MG63 (cell line): ENCODE results near the gene LHPP. TPM values are rescaled to one million over a fixed set of nuclear protein-coding genes. Genes with fewer than 3 reads are reported as not detected.

Experiments
- DNase-seq: peaks from one replicate; pipeline ENCODE4 v3.0.0-alpha.2; 2020
- H3K27me3 ChIP-seq: fragments of 250-450 bp; sonication (Bioruptor Pico); 2 replicates; pipeline ENCODE4 v1.5.1; 2020; ENCODE audit warnings: mild to moderate bottlenecking, moderate library complexity
- H3K36me3 ChIP-seq: fragments of 250-450 bp; sonication (Bioruptor Pico); 2 replicates; pipeline ENCODE4 v1.5.1; 2020; ENCODE audit warnings: mild to moderate bottlenecking, moderate library complexity
- H3K4me3 ChIP-seq: fragments of 250-450 bp; sonication (Bioruptor Pico); 2 replicates; pipeline ENCODE4 v1.5.1; 2020; ENCODE audit warnings: mild to moderate bottlenecking, moderate library complexity
- H3K9me3 ChIP-seq: fragments of 250-450 bp; sonication (Bioruptor Pico); 2 replicates; pipeline ENCODE4 v1.5.1; 2020; ENCODE audit warnings: mild to moderate bottlenecking, moderate library complexity
- total RNA-seq: library from RNA; depleted of rRNA; stranded (reverse); fragments of >200 nt; shearing (Covaris generic); gene quantifications from 2 replicates; pipeline ENCODE4 v1.2.3, GENCODE V29; 2014; ENCODE audit warnings: low replicate concordance

Gene LHPP
- total RNA-seq, 1 experiment from 2014 or later = 17.0 TPM

- no peak for DNase-seq
- no peaks in the 10 kb centered on the region for H3K36me3 ChIP-seq
Measured at GRCh38 chr10:124481717-124482116, 20.1 kb downstream of the LHPP start.

GRCh38 chr10:124482236-124482800 is 20.7 kb downstream of the LHPP start:
- Histone ChIP-seq H3K27me3 (no peaks in the 10 kb centered on the region), H3K36me3 (no peaks in the 10 kb centered on the region), H3K4me3 (no peak overlapping the region), H3K9me3 (peaks cover 3% of the 10 kb centered on the region; the same call in 1 of the 2 replicates)
- no peak for DNase-seq

More at GRCh38 chr10:124481717-124482116, 20.1 kb downstream of the LHPP start:
- H3K27me3 ChIP-seq = no peaks in the 10 kb centered on the region
- no peak overlapping the region for H3K4me3 ChIP-seq
- no peaks in the 10 kb centered on the region; the same call in 1 of the 2 replicates for H3K9me3 ChIP-seq

- Histone ChIP-seq H3K27me3 (no peaks in the 10 kb centered on the region), H3K9me3 (peaks cover 3% of the 10 kb centered on the region; the same call in 1 of the 2 replicates), H3K36me3 (no peaks in the 10 kb centered on the region), H3K4me3 (no peak overlapping the region)
- DNase-seq = no peak
Measured at GRCh38 chr10:124482876-124483275, 21.3 kb downstream of the LHPP start.

DNA sequence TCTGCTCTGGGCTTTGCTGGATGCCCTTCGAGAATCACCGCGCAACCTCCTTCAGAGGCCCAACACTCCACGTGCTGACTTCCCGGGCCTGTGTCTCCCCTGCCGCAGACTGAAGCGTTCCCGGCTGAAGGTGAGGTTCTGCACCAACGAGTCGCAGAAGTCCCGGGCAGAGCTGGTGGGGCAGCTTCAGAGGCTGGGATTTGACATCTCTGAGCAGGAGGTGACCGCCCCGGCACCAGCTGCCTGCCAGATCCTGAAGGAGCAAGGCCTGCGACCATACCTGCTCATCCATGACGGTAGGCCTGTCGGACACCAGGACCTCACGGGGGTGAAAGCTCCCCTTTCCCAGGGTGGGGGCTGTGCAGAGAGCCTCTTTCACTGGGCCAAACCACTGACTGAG is 22.4 kb downstream of the LHPP start:
- no peak for DNase-seq
- H3K4me3 ChIP-seq = no peak overlapping the region
- H3K27me3 ChIP-seq = no peaks in the 10 kb centered on the region
- no peaks in the 10 kb centered on the region for H3K36me3 ChIP-seq
- H3K9me3 ChIP-seq = peaks cover 3% of the 10 kb centered on the region; the same call in 1 of the 2 replicates

DNA sequence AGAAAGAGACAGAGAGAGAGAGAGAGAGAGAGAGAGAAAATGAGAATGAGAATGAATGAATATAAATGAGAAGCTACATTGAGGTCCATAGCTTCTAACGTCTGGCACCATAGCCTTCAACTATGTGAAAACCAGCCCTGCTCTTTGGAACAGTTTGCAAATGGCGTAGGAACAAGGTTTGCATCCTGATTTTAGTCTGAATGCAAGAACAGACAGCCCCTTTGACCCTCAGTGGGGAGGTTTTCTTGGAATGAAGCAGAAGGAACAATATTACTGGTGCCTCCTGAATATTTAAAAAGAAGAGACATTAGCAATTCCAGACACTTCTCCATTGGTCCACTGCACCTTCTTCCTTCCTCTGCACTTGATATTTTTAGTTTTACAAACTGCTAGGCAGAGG is 23.0 kb downstream of the LHPP start:
- Histone ChIP-seq H3K4me3 (no peak overlapping the region), H3K27me3 (no peaks in the 10 kb centered on the region), H3K36me3 (no peaks in the 10 kb centered on the region), H3K9me3 (peaks cover 3% of the 10 kb centered on the region; the same call in 1 of the 2 replicates)
- DNase-seq = no peak

GRCh38 chr10:124486635-124487034 is 25.0 kb downstream of the LHPP start:
- Histone ChIP-seq H3K4me3 (no peak overlapping the region), H3K36me3 (no peaks in the 10 kb centered on the region), H3K27me3 (no peaks in the 10 kb centered on the region), H3K9me3 (peaks cover 3% of the 10 kb centered on the region; the same call in 1 of the 2 replicates)
- DNase-seq = no peak

- Histone ChIP-seq H3K27me3 (no peaks in the 10 kb centered on the region), H3K9me3 (peaks cover 3% of the 10 kb centered on the region; the same call in 1 of the 2 replicates), H3K4me3 (no peak overlapping the region), H3K36me3 (no peaks in the 10 kb centered on the region)
- no peak for DNase-seq
Measured at GRCh38 chr10:124491105-124491504, 29.5 kb downstream of the LHPP start.

DNA sequence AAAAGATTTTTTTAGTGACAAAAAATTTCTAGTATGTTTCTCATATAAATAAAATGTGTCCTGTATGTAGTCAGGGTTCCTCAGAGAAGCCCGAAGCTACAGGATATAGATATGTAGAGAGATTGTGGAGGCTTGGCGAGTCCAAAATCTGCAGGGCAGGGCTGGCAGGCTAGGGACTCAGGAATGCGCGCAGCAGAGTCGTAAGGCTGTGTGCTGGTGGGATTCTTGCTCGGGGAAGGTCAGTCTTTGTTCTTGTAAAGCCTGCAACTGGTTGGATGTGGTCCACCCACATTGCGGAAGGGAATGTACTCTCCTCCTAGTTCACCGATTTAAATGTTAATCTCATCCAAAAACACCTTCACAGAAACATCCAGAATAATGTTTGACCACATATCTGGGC is 30.6 kb downstream of the LHPP start:
- DNase-seq = no peak
- no peak overlapping the region for H3K4me3 ChIP-seq
- no peaks in the 10 kb centered on the region for H3K36me3 ChIP-seq
- H3K27me3 ChIP-seq = no peaks in the 10 kb centered on the region
- no peaks in the 10 kb centered on the region for H3K9me3 ChIP-seq

DNA sequence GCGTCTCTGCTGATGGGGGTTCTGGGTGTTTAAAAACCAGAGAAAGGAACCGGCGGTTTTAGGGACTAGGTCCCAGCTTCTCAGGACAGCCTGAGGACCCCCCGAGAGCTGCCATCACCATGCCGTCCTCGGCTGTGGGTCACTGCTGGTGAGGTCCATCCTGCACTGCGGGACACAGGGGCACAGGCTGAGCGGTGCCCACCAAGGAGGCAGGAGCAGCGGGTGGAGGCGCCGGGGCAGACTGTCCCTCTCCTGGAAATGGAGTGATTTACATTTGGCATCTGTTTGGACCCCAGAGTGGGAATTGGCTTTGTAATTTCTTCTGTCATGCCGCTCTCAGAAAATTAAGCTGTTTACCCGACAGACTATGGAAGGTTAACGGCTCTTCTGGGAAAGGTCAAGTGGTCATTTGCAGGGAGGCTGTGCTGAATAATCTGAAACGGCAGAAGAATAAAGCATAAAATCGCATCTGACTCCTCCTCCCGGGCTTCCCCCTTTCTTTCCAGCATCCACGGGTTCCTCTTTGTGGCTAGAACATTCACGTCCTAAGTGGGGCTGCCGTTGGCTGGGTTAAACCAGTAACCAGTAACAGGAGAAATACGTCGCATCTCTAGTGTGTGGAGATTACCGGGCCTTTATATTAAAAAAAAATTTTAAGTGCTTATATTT is 31.7 kb downstream of the LHPP start:
- no peaks in the 10 kb centered on the region for H3K36me3 ChIP-seq
- no peak for DNase-seq
- no peak overlapping the region for H3K4me3 ChIP-seq
- H3K27me3 ChIP-seq = no peaks in the 10 kb centered on the region
- no peaks in the 10 kb centered on the region for H3K9me3 ChIP-seq

- Histone ChIP-seq H3K4me3 (no peak overlapping the region), H3K27me3 (no peaks in the 10 kb centered on the region), H3K36me3 (no peaks in the 10 kb centered on the region), H3K9me3 (no peaks in the 10 kb centered on the region)
- no peak for DNase-seq
Measured at GRCh38 chr10:124494046-124494807, 32.6 kb downstream of the LHPP start.

DNA sequence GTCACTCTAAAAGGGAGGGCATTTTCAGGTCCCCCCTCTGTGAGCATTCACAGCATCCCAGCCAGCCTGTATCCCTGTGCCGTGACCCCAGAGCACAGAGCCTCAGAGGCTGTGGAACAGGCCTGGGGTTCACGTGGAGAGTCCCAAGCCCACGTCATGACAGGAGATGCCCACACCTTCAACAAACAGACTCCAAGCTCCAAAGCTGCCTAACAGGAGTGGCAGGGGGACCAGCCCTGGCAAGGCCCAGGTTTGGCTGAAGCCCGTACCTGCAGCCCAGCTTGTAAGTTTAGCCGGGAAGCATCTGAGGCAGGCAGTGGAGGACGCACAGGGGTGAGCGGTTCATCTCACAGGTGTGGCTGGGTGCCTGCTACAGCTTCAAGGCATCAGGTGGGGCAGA is 33.5 kb downstream of the LHPP start:
- Histone ChIP-seq H3K9me3 (no peaks in the 10 kb centered on the region), H3K4me3 (no peak overlapping the region), H3K27me3 (no peaks in the 10 kb centered on the region), H3K36me3 (no peaks in the 10 kb centered on the region)
- no peak for DNase-seq

GRCh38 chr10:124495725-124496124 is 34.1 kb downstream of the LHPP start:
- DNase-seq = no peak
- H3K36me3 ChIP-seq = 0 out of 2 replicates have a peak, but pooled peaks cover under 1% of the 10 kb centered on the region
- no peaks in the 10 kb centered on the region for H3K27me3 ChIP-seq
- no peak overlapping the region for H3K4me3 ChIP-seq
- H3K9me3 ChIP-seq = no peaks in the 10 kb centered on the region

DNA sequence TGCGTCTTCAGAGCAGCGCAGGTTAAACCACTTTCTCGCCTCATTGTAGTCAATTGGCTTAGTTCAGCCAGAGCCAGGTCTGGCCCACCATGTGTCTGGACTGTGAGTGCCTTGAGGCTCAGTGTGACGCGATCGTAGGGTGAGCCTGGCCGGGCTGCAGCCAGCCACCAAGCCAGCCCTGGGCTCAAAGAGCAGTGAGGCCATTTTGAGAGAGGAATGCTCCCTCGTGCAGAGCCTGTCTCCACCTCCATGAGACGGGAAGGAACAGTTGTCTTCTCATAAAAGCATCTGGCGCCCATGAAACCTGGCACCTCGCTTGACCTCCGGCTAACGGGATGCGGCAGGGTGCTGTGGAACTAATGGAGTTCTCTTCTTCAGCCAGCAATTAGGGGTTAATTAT is 34.5 kb downstream of the LHPP start:
- Histone ChIP-seq H3K36me3 (0 out of 2 replicates have a peak, but pooled peaks cover 4% of the 10 kb centered on the region), H3K27me3 (no peaks in the 10 kb centered on the region), H3K9me3 (no peaks in the 10 kb centered on the region), H3K4me3 (no peak overlapping the region)
- DNase-seq = no peak

DNA sequence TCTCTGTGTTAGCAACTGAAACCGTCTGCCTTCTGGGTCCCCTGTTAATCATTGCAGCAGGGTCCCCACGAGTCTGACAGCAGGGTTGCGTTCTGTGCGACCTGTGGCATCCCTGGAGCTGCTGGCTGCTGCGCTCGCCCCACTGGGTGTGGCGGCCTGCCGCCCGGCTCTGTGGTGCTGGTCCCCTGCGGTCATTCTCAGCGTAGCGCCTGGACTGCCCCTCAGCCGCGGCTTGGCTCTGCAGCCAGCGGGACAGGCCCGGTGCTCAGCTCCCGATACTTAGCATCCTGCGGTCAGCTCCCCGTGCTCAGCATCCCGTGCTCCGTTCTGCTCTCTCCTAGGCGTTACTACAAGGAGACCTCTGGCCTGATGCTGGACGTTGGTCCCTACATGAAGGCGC is 35.0 kb downstream of the LHPP start:
- no peak for DNase-seq
- Histone ChIP-seq H3K9me3 (no peaks in the 10 kb centered on the region), H3K4me3 (no peak overlapping the region), H3K36me3 (0 out of 2 replicates have a peak, but pooled peaks cover 4% of the 10 kb centered on the region), H3K27me3 (no peaks in the 10 kb centered on the region)

- Histone ChIP-seq H3K4me3 (no peak overlapping the region), H3K36me3 (0 out of 2 replicates have a peak, but pooled peaks cover 4% of the 10 kb centered on the region), H3K9me3 (no peaks in the 10 kb centered on the region), H3K27me3 (no peaks in the 10 kb centered on the region)
- no peak for DNase-seq
Measured at GRCh38 chr10:124497196-124497881, 35.7 kb downstream of the LHPP start.

DNA sequence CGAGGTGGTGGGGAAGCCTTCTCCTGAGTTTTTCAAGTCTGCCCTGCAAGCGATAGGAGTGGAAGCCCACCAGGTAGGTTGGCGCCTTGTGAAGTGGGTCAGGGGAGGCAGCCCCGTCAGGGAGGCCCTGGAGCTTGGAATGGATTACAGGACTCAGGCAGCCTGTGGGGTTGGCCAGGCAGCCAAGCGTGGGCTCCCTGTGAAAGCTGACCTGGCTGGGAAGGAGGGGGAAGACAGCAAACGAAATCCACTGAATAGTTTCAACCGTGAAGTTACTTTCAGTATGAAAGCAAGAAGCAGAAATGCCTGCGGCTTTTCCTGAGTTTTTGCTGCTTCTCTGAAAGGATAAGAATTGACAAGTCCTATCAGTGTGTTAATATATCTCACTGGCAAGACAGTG is 36.4 kb downstream of the LHPP start:
- no peak for DNase-seq
- Histone ChIP-seq H3K27me3 (no peaks in the 10 kb centered on the region), H3K4me3 (no peak overlapping the region), H3K9me3 (no peaks in the 10 kb centered on the region), H3K36me3 (0 out of 2 replicates have a peak, but pooled peaks cover 4% of the 10 kb centered on the region)

DNA sequence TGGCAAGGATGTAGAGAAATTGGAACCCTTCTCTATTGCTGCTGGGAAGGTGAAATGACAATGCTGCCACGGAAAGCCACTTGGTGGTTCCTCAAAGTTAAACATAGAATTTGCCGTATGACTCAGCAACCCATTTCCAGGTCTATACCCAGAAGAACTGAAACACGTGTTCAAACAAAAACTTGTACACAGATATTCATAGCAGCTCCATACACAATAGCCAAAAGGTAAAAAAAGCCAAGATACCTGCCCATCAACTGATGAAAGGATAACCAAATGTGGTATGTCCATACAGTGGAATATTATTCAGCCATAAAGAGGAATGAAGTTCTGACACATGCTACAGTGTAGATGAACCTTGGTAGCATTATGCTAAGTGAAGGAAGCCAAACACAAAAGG is 39.1 kb downstream of the LHPP start:
- H3K4me3 ChIP-seq = no peak overlapping the region
- no peaks in the 10 kb centered on the region for H3K27me3 ChIP-seq
- H3K9me3 ChIP-seq = no peaks in the 10 kb centered on the region
- H3K36me3 ChIP-seq = 0 out of 2 replicates have a peak, but pooled peaks cover 4% of the 10 kb centered on the region
- no peak for DNase-seq
